Keratinocyte (primary cell): ENCODE results near the gene ZNF546. TPM values are rescaled to one million over a fixed set of nuclear protein-coding genes. Genes with fewer than 3 reads are reported as not detected.

Source experiments
- DNase-seq: peaks from one replicate; pipeline ENCODE4 v3.0.0-alpha.2; 2011; ENCODE audit warnings: low read depth, missing footprints, low spot score
- FAIRE-seq: peaks from 2 replicates; lab custom pipeline; 2011; peaks lifted over from hg19 to GRCh38; lab: Jason Lieb, UNC
- H2AFZ ChIP-seq: 2 replicates; pipeline ENCODE4 v1.6.0; 2012; ENCODE audit warnings: low read length, control low read depth, inconsistent platforms; ENCODE audit not compliant: control insufficient read depth
- H3K27ac ChIP-seq: 2 replicates; pipeline ENCODE4 v1.5.1; 2011; ENCODE audit warnings: low read length; ENCODE audit not compliant: control insufficient read depth, insufficient read depth
- H3K27me3 ChIP-seq: 3 replicates; pipeline ENCODE4 v1.6.0; 2011; ENCODE audit warnings: low read length; ENCODE audit not compliant: control insufficient read depth, insufficient read depth; ENCODE audit errors: extremely low read depth
- H3K36me3 ChIP-seq, 2 experiments: 2 replicates in 1 of 2; 3 replicates in 1 of 2; pipeline ENCODE4 v1.5.1; 2011; ENCODE audit warnings: low read length in 2 of 2, mild to moderate bottlenecking in 1 of 2; ENCODE audit not compliant: control insufficient read depth in 2 of 2, insufficient read depth in 2 of 2; ENCODE audit errors: extremely low read depth in 1 of 2
- H3K4me1 ChIP-seq: 3 replicates; pipeline ENCODE4 v1.5.1; 2011; ENCODE audit warnings: low read length; ENCODE audit not compliant: control insufficient read depth, insufficient read depth; ENCODE audit errors: extremely low read depth
- H3K4me2 ChIP-seq: 3 replicates; pipeline ENCODE4 v1.6.0; 2011; ENCODE audit warnings: low read depth, low read length; ENCODE audit not compliant: control insufficient read depth, insufficient read depth; ENCODE audit errors: extremely low read depth
- H3K4me3 ChIP-seq, 3 experiments: fragments of 200-600 bp in 1 of 3; sonication (generic) in 1 of 3; 2 replicates in 2 of 3; 3 replicates in 1 of 3; pipeline ENCODE4 v1.5.1; 2011 to 2016; ENCODE audit warnings: low read length in 3 of 3, mild to moderate bottlenecking in 3 of 3, control low read depth in 2 of 3, inconsistent platforms in 1 of 3, low read depth in 1 of 3, mixed read lengths in 1 of 3, mixed run types in 1 of 3, moderate library complexity in 1 of 3; ENCODE audit not compliant: control insufficient read depth in 2 of 3, insufficient read depth in 2 of 3; ENCODE audit errors: extremely low read depth in 1 of 3
- H3K79me2 ChIP-seq: 2 replicates; pipeline ENCODE4 v1.6.0; 2012; ENCODE audit warnings: low read length; ENCODE audit not compliant: control insufficient read depth, insufficient read depth
- H3K9ac ChIP-seq: 3 replicates; pipeline ENCODE4 v1.6.0; 2011; ENCODE audit warnings: low read length; ENCODE audit not compliant: control insufficient read depth, insufficient read depth; ENCODE audit errors: extremely low read depth
- H3K9me1 ChIP-seq: 3 replicates; pipeline ENCODE4 v1.6.0; 2011; ENCODE audit warnings: low read length; ENCODE audit not compliant: control insufficient read depth, insufficient read depth; ENCODE audit errors: extremely low read depth
- H3K9me3 ChIP-seq: 2 replicates; pipeline ENCODE4 v1.5.1; 2012; ENCODE audit warnings: low read depth, low read length; ENCODE audit not compliant: control insufficient read depth
- H4K20me1 ChIP-seq: 3 replicates; pipeline ENCODE4 v1.6.0; 2011; ENCODE audit warnings: low read length; ENCODE audit not compliant: control insufficient read depth, insufficient read depth; ENCODE audit errors: extremely low read depth
- CTCF ChIP-seq, 3 experiments: IDR thresholded peaks in 1 of 3; conservative IDR thresholded peaks in 1 of 3; optimal IDR thresholded peaks in 1 of 3; 2 replicates in 2 of 3; 3 replicates in 1 of 3; pipeline versions ENCODE3 to v1.5.1; 2011; ENCODE audit warnings: low read length in 3 of 3, mild to moderate bottlenecking in 3 of 3, moderate library complexity in 2 of 3, control low read depth in 1 of 3, inconsistent platforms in 1 of 3; ENCODE audit not compliant: insufficient read depth in 2 of 3; ENCODE audit errors: extremely low read depth in 1 of 3
- EZH2 ChIP-seq: IDR thresholded peaks from one replicate; pipeline ENCODE4 v1.6.1; 2012; ENCODE audit warnings: inconsistent platforms, mild to moderate bottlenecking, low read length, moderate library complexity
- dilution Hi-C: fragments of 300-500 bp; cut with MboI; formaldehyde crosslinking; loops from one replicate; pipeline ENCODE4 v1.7.0; 2020; ENCODE audit warnings: low sequenced_read_pairs; ENCODE audit not compliant: extremely low pct_ligation_motif_present
- polyA plus RNA-seq, 5 experiments: library from polyadenylated mRNA; depleted of rRNA in 3 of 5; stranded (reverse) in 3 of 5; stranded (forward) in 1 of 5; unstranded in 1 of 5; fragments of >200 nt; gene quantifications; 1 replicate in 1 of 5; 2 replicates in 3 of 5; 3 replicates in 1 of 5; pipeline versions ENCODE4 v1.2.1 to v1.2.3, GENCODE V29; 2011 to 2012; ENCODE audit warnings: missing spikeins in 2 of 5, low read depth in 1 of 5, low replicate concordance in 1 of 5

ZNF546 gene
- polyA plus RNA-seq, 1 donor (not counting 4 experiments of a cell fraction or from before 2014, with no cell fraction given): 0.52 TPM

- peaks cover 2% of the 10 kb centered on the region for H3K9me3 ChIP-seq
- no peaks in the 10 kb centered on the region for H3K36me3 ChIP-seq
- DNase-seq (no peak), FAIRE-seq (no peak)
- no peaks in the 10 kb centered on the region for H3K27me3 ChIP-seq
- no peaks in the 10 kb centered on the region for H3K9me1 ChIP-seq
- no peak for TF ChIP-seq CTCF (optimal IDR thresholded peaks at IDR 0.05 in 1 of 3, IDR thresholded peaks at IDR 0.05 in 1 of 3, conservative IDR thresholded peaks at IDR 0.05 in 1 of 3; ENCODE audit: extremely low read depth in 1 of 3, insufficient read depth in 2 of 3, low read length in 3 of 3)
- TF ChIP-seq EZH2: no peak
- H3K27ac ChIP-seq: no peak overlapping the region
- dilution Hi-C loops: no loop called here
- H3K9ac ChIP-seq: no peak overlapping the region
- H3K79me2 ChIP-seq: no peaks in the 10 kb centered on the region
- H4K20me1 ChIP-seq: no peaks in the 10 kb centered on the region
- H3K4me2 ChIP-seq: no peak overlapping the region
- no peak overlapping the region for H2AFZ ChIP-seq
- no peak overlapping the region for H3K4me3 ChIP-seq
- H3K4me1 ChIP-seq: no peaks in the 10 kb centered on the region
These were observed 9.3 kb upstream of the ZNF546 start for GRCh38 chr19:39987596-39987995.

GRCh38 chr19:39993605-39994004, 3.3 kb upstream of the ZNF546 start:
- dilution Hi-C loops: no loop called here

More at GRCh38 chr19:39993605-39994004, 3.3 kb upstream of the ZNF546 start:
- no peak for TF ChIP-seq CTCF (optimal IDR thresholded peaks at IDR 0.05 in 1 of 3, IDR thresholded peaks at IDR 0.05 in 1 of 3, conservative IDR thresholded peaks at IDR 0.05 in 1 of 3; ENCODE audit: extremely low read depth in 1 of 3, insufficient read depth in 2 of 3, low read length in 3 of 3)
- TF ChIP-seq EZH2: no peak
- H3K27me3 ChIP-seq: no peaks in the 10 kb centered on the region
- H3K79me2 ChIP-seq: peaks cover 9% of the 10 kb centered on the region
- H3K36me3 ChIP-seq: no peaks in the 10 kb centered on the region
- no peaks in the 10 kb centered on the region for H4K20me1 ChIP-seq
- H3K4me1 ChIP-seq: peaks cover 17% of the 10 kb centered on the region
- H3K27ac ChIP-seq: no peak overlapping the region
- H3K4me3 ChIP-seq: no peak overlapping the region
- H3K9ac ChIP-seq: no peak overlapping the region
- no peaks in the 10 kb centered on the region for H3K9me1 ChIP-seq
- no peak overlapping the region for H2AFZ ChIP-seq
- DNase-seq: no peak
- H3K4me2 ChIP-seq: no peak overlapping the region
- FAIRE-seq: no peak
- peaks cover 2% of the 10 kb centered on the region for H3K9me3 ChIP-seq
